ENCODE measurements around the gene RBM34. TPM values are rescaled to one million over a fixed set of nuclear protein-coding genes. Genes with fewer than 3 reads are reported as not detected.

The RBM34 gene
- total RNA-seq, 2 donors from 2014 or later: 37.0 to 59.8 TPM

- Histone ChIP-seq H3K36me3 (peaks cover 11% of the 10 kb centered on the region), H3K4me3 (no peak overlapping the region), H3K4me1 (ENCODE audit: control insufficient read depth in 1 of 2, low read depth in 2 of 2) (no peaks in the 10 kb centered on the region), H3K27me3 (replicated peaks; ENCODE audit: insufficient read depth) (no peaks in the 10 kb centered on the region), H3K27ac (no peak overlapping the region), H3K9me3 (no peaks in the 10 kb centered on the region)
- TF ChIP-seq CTCF (IDR thresholded peaks at IDR 0.05): peak; percentile 12
- DNase-seq (ENCODE audit: low spot score) (no peak), ATAC-seq (ENCODE audit: insufficient number of reproducible peaks, low FRiP score, low read depth) (no peak)
These were observed 38.4 kb upstream of the RBM34 start for GRCh38 chr1:235199441-235199840.

- ATAC-seq (ENCODE audit: insufficient number of reproducible peaks, low FRiP score, low read depth): no peak
- peak overlapping the region; percentile 51 to 54 for H3K27ac ChIP-seq
These were observed 29.4 kb upstream of the RBM34 start for GRCh38 chr1:235190431-235190830.

GRCh38 chr1:235187316-235187715 lies 26.3 kb upstream of the RBM34 start:
- H3K4me1 ChIP-seq (ENCODE audit: control insufficient read depth in 1 of 2, low read depth in 2 of 2): peaks cover 9 to 11% of the 10 kb centered on the region in 2 donors
- no peak overlapping the region for H3K27ac ChIP-seq
- no peak for TF ChIP-seq CTCF (IDR thresholded peaks at IDR 0.05)
- DNase-seq (ENCODE audit: low spot score) (no peak), ATAC-seq (ENCODE audit: insufficient number of reproducible peaks, low FRiP score, low read depth) (no peak)
- H3K27me3 ChIP-seq (replicated peaks; ENCODE audit: insufficient read depth): no peaks in the 10 kb centered on the region
- H3K36me3 ChIP-seq: peaks cover 2% of the 10 kb centered on the region
- no peaks in the 10 kb centered on the region for H3K9me3 ChIP-seq
- no peak overlapping the region for H3K4me3 ChIP-seq

More at GRCh38 chr1:235190431-235190830, 29.4 kb upstream of the RBM34 start:
- no peak for DNase-seq (ENCODE audit: low spot score)
- Histone ChIP-seq H3K4me1 (ENCODE audit: control insufficient read depth in 1 of 2, low read depth in 2 of 2) (peaks cover 9 to 11% of the 10 kb centered on the region in 2 donors), H3K9me3 (no peaks in the 10 kb centered on the region), H3K36me3 (peaks cover 19% of the 10 kb centered on the region), H3K4me3 (no peak overlapping the region), H3K27me3 (replicated peaks; ENCODE audit: insufficient read depth) (no peaks in the 10 kb centered on the region)
- TF ChIP-seq CTCF (IDR thresholded peaks at IDR 0.05): no peak

GRCh38 chr1:235181561-235182245 lies 20.7 kb upstream of the RBM34 start:
- no peak for DNase-seq (ENCODE audit: low spot score)
- no peaks in the 10 kb centered on the region for H3K27me3 ChIP-seq (replicated peaks; ENCODE audit: insufficient read depth)
- no peak overlapping the region for H3K27ac ChIP-seq
- H3K9me3 ChIP-seq: no peaks in the 10 kb centered on the region
- no peaks in the 10 kb centered on the region for H3K4me1 ChIP-seq (ENCODE audit: control insufficient read depth in 1 of 2, low read depth in 2 of 2)
- H3K4me3 ChIP-seq: no peak overlapping the region
- no peak for ATAC-seq (ENCODE audit: insufficient number of reproducible peaks, low FRiP score, low read depth)
- H3K36me3 ChIP-seq: peaks cover 6% of the 10 kb centered on the region
- TF ChIP-seq CTCF (IDR thresholded peaks at IDR 0.05): no peak

- ATAC-seq (ENCODE audit: insufficient number of reproducible peaks, low FRiP score, low read depth): no peak
- peaks cover 6% of the 10 kb centered on the region for H3K36me3 ChIP-seq
- no peak for DNase-seq (ENCODE audit: low spot score)
These were observed 19.9 kb upstream of the RBM34 start for GRCh38 chr1:235180916-235181460.

More at GRCh38 chr1:235180916-235181460, 19.9 kb upstream of the RBM34 start:
- H3K27ac ChIP-seq: no peak overlapping the region
- no peak for TF ChIP-seq CTCF (IDR thresholded peaks at IDR 0.05)
- H3K4me1 ChIP-seq (ENCODE audit: control insufficient read depth in 1 of 2, low read depth in 2 of 2): no peaks in the 10 kb centered on the region
- no peak overlapping the region for H3K4me3 ChIP-seq
- no peaks in the 10 kb centered on the region for H3K27me3 ChIP-seq (replicated peaks; ENCODE audit: insufficient read depth)
- no peaks in the 10 kb centered on the region for H3K9me3 ChIP-seq
